H9 (cell line): ENCODE measurements around the gene STX17. TPM values are rescaled to one million over a fixed set of nuclear protein-coding genes. Genes with fewer than 3 reads are reported as not detected.

ENCODE experiments used
- DNase-seq: peaks from one replicate; pipeline ENCODE4 v3.0.0-alpha.2; 2017
- H2AFZ ChIP-seq: one replicate; pipeline ENCODE4 v1.6.1; 2013; ENCODE audit warnings: mild to moderate bottlenecking, low read length, control low read depth, moderate library complexity
- H2AK5ac ChIP-seq: 2 replicates; pipeline ENCODE4 v1.6.1; 2013; ENCODE audit warnings: low read length, control low read depth, mixed read lengths; ENCODE audit not compliant: insufficient read length
- H2BK120ac ChIP-seq: one replicate; pipeline ENCODE4 v1.6.1; 2013; ENCODE audit warnings: low read depth, mild to moderate bottlenecking, low read length, control low read depth, inconsistent platforms; ENCODE audit not compliant: poor library complexity, severe bottlenecking
- H2BK12ac ChIP-seq: 2 replicates; pipeline ENCODE4 v1.6.1; 2013; ENCODE audit warnings: low read length, control low read depth, mixed read lengths, low read depth; ENCODE audit not compliant: insufficient read length
- H2BK15ac ChIP-seq: 2 replicates; pipeline ENCODE4 v1.6.1; 2013; ENCODE audit warnings: low read depth, low read length, control low read depth
- H2BK20ac ChIP-seq: one replicate; pipeline ENCODE4 v1.6.1; 2013; ENCODE audit warnings: low read depth, mild to moderate bottlenecking, low read length, control low read depth, inconsistent platforms; ENCODE audit not compliant: poor library complexity, severe bottlenecking
- H2BK5ac ChIP-seq: 2 replicates; pipeline ENCODE4 v1.6.1; 2013; ENCODE audit warnings: low read length, control low read depth, mixed read lengths; ENCODE audit not compliant: insufficient read length
- H3K14ac ChIP-seq: 2 replicates; pipeline ENCODE4 v1.6.1; 2013; ENCODE audit warnings: low read length, control low read depth; ENCODE audit not compliant: insufficient read depth
- H3K18ac ChIP-seq: 2 replicates; pipeline ENCODE4 v1.6.1; 2013; ENCODE audit warnings: low read depth, mild to moderate bottlenecking, mixed read lengths, low read length, control low read depth; ENCODE audit not compliant: insufficient read length
- H3K23ac ChIP-seq: 2 replicates; pipeline ENCODE4 v1.6.1; 2013; ENCODE audit warnings: low read length, control low read depth, mixed read lengths, low read depth; ENCODE audit not compliant: insufficient read length
- H3K23me2 ChIP-seq: 2 replicates; pipeline ENCODE4 v1.6.1; 2013; ENCODE audit warnings: low read depth, mild to moderate bottlenecking, mixed read lengths, low read length, control low read depth; ENCODE audit not compliant: insufficient read length, poor library complexity, severe bottlenecking
- H3K27ac ChIP-seq: 2 replicates; pipeline ENCODE4 v1.5.1; 2013; ENCODE audit warnings: low read length, control low read depth, mixed read lengths, low read depth; ENCODE audit not compliant: insufficient read length
- H3K27me3 ChIP-seq: 2 replicates; pipeline ENCODE4 v1.6.1; 2013; ENCODE audit warnings: low read length, control low read depth, inconsistent platforms; ENCODE audit not compliant: insufficient read depth
- H3K4ac ChIP-seq: 2 replicates; pipeline ENCODE4 v1.6.1; 2013; ENCODE audit warnings: low read depth, mild to moderate bottlenecking, control low read depth, inconsistent platforms, low read length, moderate library complexity
- H3K4me1 ChIP-seq: 2 replicates; pipeline ENCODE4 v1.6.1; 2013; ENCODE audit warnings: low read length, control low read depth, inconsistent platforms; ENCODE audit not compliant: insufficient read depth
- H3K4me2 ChIP-seq: 2 replicates; pipeline ENCODE4 v1.6.1; 2013; ENCODE audit warnings: low read length, control low read depth, mixed read lengths; ENCODE audit not compliant: insufficient read length, insufficient read depth
- H3K56ac ChIP-seq: 2 replicates; pipeline ENCODE4 v1.6.1; 2013; ENCODE audit warnings: low read depth, mild to moderate bottlenecking, mixed read lengths, low read length, control low read depth; ENCODE audit not compliant: insufficient read length
- H3K79me1 ChIP-seq: 2 replicates; pipeline ENCODE4 v1.6.1; 2013; ENCODE audit warnings: low read depth, mild to moderate bottlenecking, moderate library complexity, low read length, control low read depth, inconsistent platforms; ENCODE audit not compliant: insufficient read depth, poor library complexity, severe bottlenecking
- H3K79me2 ChIP-seq: 2 replicates; pipeline ENCODE4 v1.6.1; 2013; ENCODE audit warnings: low read length, control low read depth, inconsistent platforms; ENCODE audit not compliant: insufficient read depth
- H3K9ac ChIP-seq: 2 replicates; pipeline ENCODE4 v1.6.1; 2013; ENCODE audit warnings: low read length, control low read depth, mixed read lengths; ENCODE audit not compliant: insufficient read length; ENCODE audit errors: extremely low read depth
- H3K9me3 ChIP-seq: one replicate; pipeline ENCODE4 v1.6.1; 2013; ENCODE audit warnings: low read depth, low read length, inconsistent platforms; ENCODE audit not compliant: control insufficient read depth
- H3T11ph ChIP-seq: one replicate; pipeline ENCODE4 v1.6.1; 2013; ENCODE audit warnings: mild to moderate bottlenecking, low read length, control low read depth, inconsistent platforms
- H4K20me1 ChIP-seq: one replicate; pipeline ENCODE4 v1.6.1; 2013; ENCODE audit not compliant: control insufficient read depth, insufficient read length, insufficient read depth
- H4K5ac ChIP-seq: 2 replicates; pipeline ENCODE4 v1.6.1; 2013; ENCODE audit warnings: low read depth, mild to moderate bottlenecking, mixed read lengths, low read length, control low read depth; ENCODE audit not compliant: insufficient read length
- H4K8ac ChIP-seq: replicated peaks from 2 replicates; pipeline ENCODE4 v1.6.1; 2013; ENCODE audit warnings: low read length, control low read depth, mixed read lengths, low read depth; ENCODE audit not compliant: insufficient read length
- H4K91ac ChIP-seq: 2 replicates; pipeline ENCODE4 v1.6.1; 2013; ENCODE audit warnings: low read depth, mild to moderate bottlenecking, moderate library complexity, mixed read lengths, low read length, control low read depth; ENCODE audit not compliant: insufficient read length
- H3K27ac Mint-ChIP-seq, 3 experiments: 2 replicates in 2 of 3; 3 replicates in 1 of 3; pipeline ENCODE4 v1.8.0; 2020 to 2021; ENCODE audit warnings: mixed read lengths in 3 of 3, mild to moderate bottlenecking in 1 of 3, moderate library complexity in 1 of 3
- H3K27me3 Mint-ChIP-seq: 2 replicates; pipeline ENCODE4 v1.8.0; 2021; ENCODE audit warnings: low read depth, mild to moderate bottlenecking, moderate library complexity, mixed read lengths
- H3K36me3 Mint-ChIP-seq, 3 experiments: 2 replicates in 2 of 3; 3 replicates in 1 of 3; pipeline ENCODE4 v1.8.0; 2020 to 2021; ENCODE audit warnings: low read depth in 3 of 3, mixed read lengths in 3 of 3; ENCODE audit not compliant: insufficient read depth in 1 of 3
- H3K4me1 Mint-ChIP-seq, 2 experiments: 2 replicates each; pipeline ENCODE4 v1.8.0; 2020; ENCODE audit warnings: mixed read lengths in 2 of 2
- H3K4me3 Mint-ChIP-seq, 2 experiments: 2 replicates in 1 of 2; 3 replicates in 1 of 2; pipeline ENCODE4 v1.8.0; 2020 to 2021; ENCODE audit warnings: mild to moderate bottlenecking in 2 of 2, mixed read lengths in 2 of 2, moderate library complexity in 1 of 2
- H3K9me3 Mint-ChIP-seq, 2 experiments: 2 replicates in 1 of 2; 3 replicates in 1 of 2; pipeline ENCODE4 v1.8.0; 2020; ENCODE audit warnings: mild to moderate bottlenecking in 2 of 2, mixed read lengths in 2 of 2, moderate library complexity in 1 of 2
- WGBS: extraction: QIAGEN DNeasy Blood & Tissue Kit; methylation state at CpG from one replicate; pipeline ENCODE4 v1.1.7; 2013; ENCODE audit warnings: missing lambda C conversion rate, low lambda C conversion rate, mixed read lengths; ENCODE audit not compliant: insufficient read length; ENCODE audit errors: extremely low coverage; 5-methylcytosine and 5-hydroxymethylcytosine counted together
- total RNA-seq: library from RNA; stranded (reverse); gene quantifications from 2 replicates; pipeline ENCODE4 v1.2.1, GENCODE V29; 2021
- TF ChIP-seq, protein P1 (sequence below): fragments of 200-600 bp; sonication (generic); conservative IDR thresholded peaks from 3 replicates; pipeline ENCODE4 v1.8.0; 2021; ENCODE audit warnings: antibody characterized with exemption, mild to moderate bottlenecking

STX17 gene
- total RNA-seq, 1 experiment from 2014 or later = 21.2 TPM

DNA sequence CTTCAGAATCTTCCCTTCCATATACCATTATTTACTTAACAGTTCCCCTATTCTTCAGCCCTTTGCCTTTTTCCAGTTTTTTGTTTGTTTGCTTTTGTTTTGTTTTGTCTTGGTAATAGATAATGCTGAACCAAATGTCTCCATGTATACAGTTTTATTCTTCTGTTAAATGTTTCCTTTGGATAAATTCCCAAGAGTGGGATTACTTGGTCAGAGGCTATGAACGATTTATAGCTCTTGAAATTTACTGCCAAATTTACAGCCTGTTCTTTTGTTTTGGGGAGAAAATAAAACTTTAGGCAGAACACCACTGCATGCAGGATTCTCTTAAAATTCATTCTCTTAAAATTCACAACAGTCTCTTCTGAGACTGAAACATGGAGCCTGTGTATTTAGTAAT, 46.2 kb upstream of the STX17 start:
- H3K27ac Mint-ChIP-seq = peak overlapping the region in 1 of 3 experiments; percentile 8; a peak in 1 of 7 replicates

More for the DNA sequence above, 46.2 kb upstream of the STX17 start:
- no peak overlapping the region for H4K91ac ChIP-seq
- H2BK5ac ChIP-seq = no peak overlapping the region
- H3T11ph ChIP-seq = no peak overlapping the region
- H2BK15ac ChIP-seq = no peak overlapping the region
- H3K14ac ChIP-seq = no peak overlapping the region
- H4K5ac ChIP-seq = no peak overlapping the region
- no peak overlapping the region for H2BK120ac ChIP-seq
- H4K20me1 ChIP-seq = no peaks in the 10 kb centered on the region
- DNase-seq = no peak
- H3K23ac ChIP-seq = no peak overlapping the region
- no peaks in the 10 kb centered on the region for H3K27me3 Mint-ChIP-seq
- H2BK12ac ChIP-seq = no peak overlapping the region
- peaks cover 12 to 33% of the 10 kb centered on the region in 2 experiments for H3K4me1 Mint-ChIP-seq
- H3K9ac ChIP-seq = no peak overlapping the region
- H3K9me3 Mint-ChIP-seq = no peaks in the 10 kb centered on the region
- no CpG with 5 or more reads among the region's 1 CpG for WGBS
- no peak overlapping the region for H3K27ac ChIP-seq
- H2AFZ ChIP-seq = no peak overlapping the region
- no peak overlapping the region for H2BK20ac ChIP-seq
- H3K79me1 ChIP-seq = no peaks in the 10 kb centered on the region
- no peak overlapping the region for H3K56ac ChIP-seq
- H3K4me2 ChIP-seq = no peak overlapping the region
- no peak overlapping the region for H3K4ac ChIP-seq
- H3K79me2 ChIP-seq = no peaks in the 10 kb centered on the region
- no peak overlapping the region for H2AK5ac ChIP-seq
- no peaks in the 10 kb centered on the region for H3K23me2 ChIP-seq
- no peaks in the 10 kb centered on the region for H3K9me3 ChIP-seq
- H3K27me3 ChIP-seq = no peaks in the 10 kb centered on the region
- H3K4me1 ChIP-seq = peaks cover 11% of the 10 kb centered on the region; the same call in 1 of the 2 replicates
- no peak overlapping the region for H3K18ac ChIP-seq
- H4K8ac ChIP-seq = no peak overlapping the region
- H3K4me3 Mint-ChIP-seq = no peak overlapping the region
- TF ChIP-seq, protein P1, sequence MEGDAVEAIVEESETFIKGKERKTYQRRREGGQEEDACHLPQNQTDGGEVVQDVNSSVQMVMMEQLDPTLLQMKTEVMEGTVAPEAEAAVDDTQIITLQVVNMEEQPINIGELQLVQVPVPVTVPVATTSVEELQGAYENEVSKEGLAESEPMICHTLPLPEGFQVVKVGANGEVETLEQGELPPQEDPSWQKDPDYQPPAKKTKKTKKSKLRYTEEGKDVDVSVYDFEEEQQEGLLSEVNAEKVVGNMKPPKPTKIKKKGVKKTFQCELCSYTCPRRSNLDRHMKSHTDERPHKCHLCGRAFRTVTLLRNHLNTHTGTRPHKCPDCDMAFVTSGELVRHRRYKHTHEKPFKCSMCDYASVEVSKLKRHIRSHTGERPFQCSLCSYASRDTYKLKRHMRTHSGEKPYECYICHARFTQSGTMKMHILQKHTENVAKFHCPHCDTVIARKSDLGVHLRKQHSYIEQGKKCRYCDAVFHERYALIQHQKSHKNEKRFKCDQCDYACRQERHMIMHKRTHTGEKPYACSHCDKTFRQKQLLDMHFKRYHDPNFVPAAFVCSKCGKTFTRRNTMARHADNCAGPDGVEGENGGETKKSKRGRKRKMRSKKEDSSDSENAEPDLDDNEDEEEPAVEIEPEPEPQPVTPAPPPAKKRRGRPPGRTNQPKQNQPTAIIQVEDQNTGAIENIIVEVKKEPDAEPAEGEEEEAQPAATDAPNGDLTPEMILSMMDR = no peak
- no peaks in the 10 kb centered on the region; a peak in 1 of 7 replicates for H3K36me3 Mint-ChIP-seq
